Measurements from ENCODE around the gene TSTD2. TPM values are rescaled to one million over a fixed set of nuclear protein-coding genes. Genes with fewer than 3 reads are reported as not detected.

The TSTD2 gene
- total RNA-seq, 2 experiments from 2014 or later, result 12.7 to 15.0 TPM

DNA sequence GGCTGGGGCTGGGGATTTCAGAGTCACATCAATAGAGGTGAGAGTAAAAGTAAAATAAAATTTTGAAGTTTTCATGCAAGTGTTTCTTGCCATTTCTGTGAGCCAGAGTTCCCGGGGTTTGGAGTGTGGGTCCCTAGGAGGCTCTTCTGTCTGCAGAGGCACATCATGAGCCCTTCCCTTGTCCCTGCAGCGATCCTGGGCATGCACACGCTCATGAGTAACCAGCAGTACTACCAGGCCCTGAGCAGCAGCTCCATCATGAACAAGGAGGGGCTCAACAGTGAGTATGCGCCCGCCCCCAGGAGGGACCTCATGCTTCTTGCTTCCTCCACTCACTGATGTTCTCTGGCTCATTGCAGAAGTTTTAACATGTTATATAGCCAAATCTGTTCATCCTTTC, 70.6 kb downstream of the TSTD2 start:
- no peak overlapping the region for H3K27ac Mint-ChIP-seq
- no peak for DNase-seq
- H3K9me3 Mint-ChIP-seq (ENCODE audit: low read depth), result no peaks in the 10 kb centered on the region
- no peak for ATAC-seq
- ChIA-PET CTCF (interaction anchor here (0.7 kb wide), 1 partner anchor 36 kb away, joined by 3 read pairs; no protein-coding TSS in a partner anchor), POLR2A (no interaction called here)
- no peaks in the 10 kb centered on the region for H3K36me3 Mint-ChIP-seq (ENCODE audit: low read depth)
- intact Hi-C loops (cut with DNase I, micrococcal nuclease), result no loop called here
- no peak overlapping the region for H3K4me3 Mint-ChIP-seq
- peaks cover 7% of the 10 kb centered on the region for H3K27me3 Mint-ChIP-seq
- H3K4me1 Mint-ChIP-seq, result peaks cover 10% of the 10 kb centered on the region

DNA sequence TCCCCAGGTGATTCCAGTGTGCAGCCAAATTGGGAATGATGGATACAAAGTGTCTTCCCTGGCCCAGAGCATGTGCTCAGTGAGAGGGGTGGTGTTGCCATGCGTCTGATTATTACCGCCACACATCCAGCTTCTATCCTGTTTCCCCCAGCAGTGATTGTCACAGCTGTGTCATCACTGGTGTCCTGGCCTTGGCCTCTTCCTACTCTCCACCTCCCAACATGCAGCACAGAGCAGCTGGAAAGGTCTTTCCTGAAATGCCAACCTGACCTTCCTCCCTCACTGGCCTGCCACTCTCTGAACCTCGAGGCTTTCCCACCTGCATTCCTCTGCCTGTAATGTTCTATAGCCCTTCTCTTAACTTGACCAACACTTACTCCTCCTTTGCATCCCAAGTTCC, 71.7 kb downstream of the TSTD2 start:
- H3K27ac Mint-ChIP-seq, result no peak overlapping the region
- POLR2A ChIA-PET, result no interaction called here
- no peak for ATAC-seq
- peaks cover 10% of the 10 kb centered on the region for H3K4me1 Mint-ChIP-seq
- H3K36me3 Mint-ChIP-seq (ENCODE audit: low read depth), result no peaks in the 10 kb centered on the region
- no peaks in the 10 kb centered on the region for H3K9me3 Mint-ChIP-seq (ENCODE audit: low read depth)
- intact Hi-C loops (cut with DNase I, micrococcal nuclease), result no loop called here
- DNase-seq, result no peak
- CTCF ChIA-PET, result interaction anchor here (0.6 kb wide), 2 partner anchors 16 to 80 kb away, joined by 3 read pairs; no protein-coding TSS in a partner anchor
- H3K4me3 Mint-ChIP-seq, result no peak overlapping the region
- peaks cover 11% of the 10 kb centered on the region for H3K27me3 Mint-ChIP-seq

DNA sequence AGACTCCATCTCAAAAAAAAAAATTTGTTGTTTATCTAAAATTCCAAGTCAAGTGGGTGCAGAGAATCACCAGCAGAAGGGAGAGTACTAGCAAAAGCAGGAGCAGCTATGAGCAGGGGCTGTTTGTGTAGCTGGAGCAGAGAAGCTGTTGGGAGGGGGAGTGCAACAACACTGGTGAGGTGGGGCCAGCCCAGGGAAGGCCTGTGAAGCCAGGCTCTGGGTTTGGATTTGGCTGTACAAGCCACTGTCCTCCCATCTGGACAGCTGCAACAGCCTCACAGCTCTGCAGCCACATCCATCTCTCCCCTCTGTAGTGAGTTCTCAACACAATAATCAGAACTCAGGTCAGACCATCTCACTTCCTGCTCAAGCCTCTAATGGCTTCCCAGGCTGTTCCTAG, 72.3 kb downstream of the TSTD2 start:
- POLR2A ChIA-PET, result no interaction called here

DNA sequence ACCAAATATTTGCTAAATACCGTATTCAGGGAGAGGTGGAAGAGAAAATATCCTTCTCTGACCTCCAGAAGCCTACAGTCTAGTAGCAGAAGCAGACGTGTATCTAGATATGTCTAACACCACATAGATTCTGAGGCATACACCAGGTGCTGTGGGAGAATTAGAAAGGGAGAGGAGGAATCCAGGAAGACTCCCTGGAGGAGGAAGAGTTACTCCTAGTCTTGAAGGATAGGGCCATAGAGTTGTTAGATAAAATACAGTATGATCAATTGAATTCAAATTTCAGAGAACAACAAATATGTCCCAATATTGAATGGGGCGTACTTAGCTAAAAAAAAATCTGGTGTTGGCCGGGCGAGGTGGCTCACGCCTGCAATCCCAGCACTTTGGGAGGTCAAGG, 73.0 kb downstream of the TSTD2 start:
- intact Hi-C loops (cut with DNase I, micrococcal nuclease), result no loop called here
- DNase-seq (no peak), ATAC-seq (no peak)
- ChIA-PET CTCF (no interaction called here), POLR2A (no interaction called here)
- Mint-ChIP-seq H3K36me3 (ENCODE audit: low read depth) (no peaks in the 10 kb centered on the region), H3K4me1 (peaks cover 10% of the 10 kb centered on the region), H3K4me3 (no peak overlapping the region), H3K27me3 (peaks cover 14% of the 10 kb centered on the region), H3K27ac (no peak overlapping the region), H3K9me3 (ENCODE audit: low read depth) (no peaks in the 10 kb centered on the region)

More for the DNA sequence above, 72.3 kb downstream of the TSTD2 start:
- H3K4me3 Mint-ChIP-seq, result no peak overlapping the region
- peaks cover 10% of the 10 kb centered on the region for H3K4me1 Mint-ChIP-seq
- no peak for ATAC-seq
- no peaks in the 10 kb centered on the region for H3K36me3 Mint-ChIP-seq (ENCODE audit: low read depth)
- H3K27ac Mint-ChIP-seq, result no peak overlapping the region
- CTCF ChIA-PET, result interaction anchor here (0.6 kb wide), 1 partner anchor 704 kb away, joined by 3 read pairs; no protein-coding TSS in a partner anchor
- intact Hi-C loops (cut with DNase I, micrococcal nuclease), result no loop called here
- no peaks in the 10 kb centered on the region for H3K9me3 Mint-ChIP-seq (ENCODE audit: low read depth)
- peaks cover 13% of the 10 kb centered on the region for H3K27me3 Mint-ChIP-seq
- no peak for DNase-seq

DNA sequence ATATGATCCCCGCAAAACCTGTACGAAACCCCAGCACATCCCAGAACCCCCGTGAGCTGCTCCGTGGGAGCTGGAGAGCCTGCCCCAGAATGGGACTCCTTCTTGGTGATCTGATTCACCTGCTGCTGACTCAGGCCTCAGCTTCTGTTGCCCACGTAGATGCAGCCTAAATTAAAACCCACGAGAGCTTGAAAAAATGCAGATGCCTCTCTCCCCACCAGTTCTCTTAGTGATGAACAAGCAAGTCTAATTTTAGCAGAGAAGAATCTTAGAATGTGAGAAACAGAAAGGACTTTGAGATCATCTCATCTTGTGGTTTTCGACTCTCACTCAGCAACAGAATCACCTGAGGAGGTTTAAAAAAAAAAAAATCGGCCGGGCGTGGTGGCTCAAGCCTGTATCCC, 74.1 kb downstream of the TSTD2 start:
- Mint-ChIP-seq H3K27me3 (peaks cover 19% of the 10 kb centered on the region), H3K27ac (peak overlapping the region; percentile 38), H3K9me3 (ENCODE audit: low read depth) (no peaks in the 10 kb centered on the region), H3K4me3 (no peak overlapping the region), H3K4me1 (peaks cover 10% of the 10 kb centered on the region), H3K36me3 (ENCODE audit: low read depth) (no peaks in the 10 kb centered on the region)
- peak; percentile 48 for DNase-seq
- intact Hi-C loops (cut with DNase I, micrococcal nuclease), result no loop called here
- peak; percentile 89 for ATAC-seq
- CTCF ChIA-PET, result interaction anchor here (0.6 kb wide), 1 partner anchor 59 kb away, joined by 3 read pairs; no protein-coding TSS in a partner anchor
- POLR2A ChIA-PET, result interaction anchor here (0.5 to 0.6 kb wide), 3 partner anchors 293 to 1587 kb away, joined by 4 read pairs; no protein-coding TSS in a partner anchor

DNA sequence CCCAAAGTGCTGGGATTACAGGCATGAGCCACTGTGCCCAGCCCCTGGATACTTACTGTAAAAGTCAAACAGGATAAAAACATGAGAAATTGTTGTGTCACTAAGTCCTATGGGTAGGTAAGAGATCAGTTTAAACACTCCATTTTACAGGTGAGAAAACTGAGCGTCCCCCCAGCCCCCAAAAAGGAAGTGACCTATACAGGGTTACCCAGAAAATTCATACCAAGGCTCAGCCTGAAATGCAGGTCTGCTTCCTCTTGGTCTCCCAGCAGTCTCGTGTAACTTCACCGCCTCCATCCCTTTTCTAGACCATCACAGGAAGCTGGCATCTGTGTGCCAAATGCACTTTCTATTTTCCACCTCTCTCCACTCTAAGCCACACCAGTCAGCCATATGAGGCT, 74.5 kb downstream of the TSTD2 start:
- CTCF ChIA-PET, result interaction anchor here (0.6 to 1.5 kb wide), 2 partner anchors 12 to 58 kb away, joined by 3 to 4 read pairs; no protein-coding TSS in a partner anchor
- POLR2A ChIA-PET, result interaction anchor here (0.6 kb wide), 2 partner anchors 641 to 1588 kb away, joined by 4 read pairs; no protein-coding TSS in a partner anchor
- Mint-ChIP-seq H3K4me3 (no peak overlapping the region), H3K27ac (peak overlapping the region; percentile 38), H3K36me3 (ENCODE audit: low read depth) (no peaks in the 10 kb centered on the region), H3K27me3 (peaks cover 19% of the 10 kb centered on the region), H3K4me1 (peaks cover 10% of the 10 kb centered on the region), H3K9me3 (ENCODE audit: low read depth) (no peaks in the 10 kb centered on the region)
- DNase-seq, result no peak
- peak; percentile 30 for ATAC-seq
- intact Hi-C loops (cut with DNase I, micrococcal nuclease), result no loop called here

DNA sequence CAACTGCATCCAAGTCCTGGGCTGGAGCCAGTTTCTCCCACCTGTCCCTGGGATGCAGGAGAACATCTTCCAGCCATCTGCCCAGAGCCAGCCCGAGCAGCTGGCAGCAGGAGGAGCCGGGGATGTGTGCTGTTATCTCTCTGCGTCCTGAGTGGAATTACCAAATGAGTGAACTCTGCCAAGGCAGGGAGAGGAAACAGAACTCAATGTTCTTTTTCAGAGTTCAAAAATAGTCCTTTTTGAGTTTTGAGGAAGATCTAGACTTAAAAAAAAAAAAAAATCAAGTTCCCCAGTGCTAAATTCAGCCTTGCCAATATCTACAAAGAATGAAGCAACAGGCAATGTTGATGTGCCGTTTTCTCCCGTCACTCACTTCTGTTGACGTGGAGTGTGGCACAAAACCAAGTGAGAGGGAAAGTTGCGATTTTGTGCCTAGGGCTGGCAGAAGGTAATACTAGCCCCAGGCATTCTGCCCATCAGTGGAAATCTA, 75.5 kb downstream of the TSTD2 start:
- intact Hi-C loops (cut with DNase I, micrococcal nuclease), result no loop called here
- no peaks in the 10 kb centered on the region for H3K9me3 Mint-ChIP-seq (ENCODE audit: low read depth)
- H3K4me3 Mint-ChIP-seq, result no peak overlapping the region
- H3K36me3 Mint-ChIP-seq (ENCODE audit: low read depth), result no peaks in the 10 kb centered on the region
- peaks cover 21% of the 10 kb centered on the region for H3K27me3 Mint-ChIP-seq
- peaks cover 10% of the 10 kb centered on the region for H3K4me1 Mint-ChIP-seq
- ATAC-seq (no peak), DNase-seq (no peak)
- POLR2A ChIA-PET, result interaction anchor here (0.6 kb wide), 1 partner anchor 41 kb away, joined by 3 read pairs; no protein-coding TSS in a partner anchor
- no peak overlapping the region for H3K27ac Mint-ChIP-seq
- CTCF ChIA-PET, result interaction anchor here (0.6 to 1.5 kb wide), 2 partner anchors 13 to 594 kb away, joined by 3 to 4 read pairs; no protein-coding TSS in a partner anchor

DNA sequence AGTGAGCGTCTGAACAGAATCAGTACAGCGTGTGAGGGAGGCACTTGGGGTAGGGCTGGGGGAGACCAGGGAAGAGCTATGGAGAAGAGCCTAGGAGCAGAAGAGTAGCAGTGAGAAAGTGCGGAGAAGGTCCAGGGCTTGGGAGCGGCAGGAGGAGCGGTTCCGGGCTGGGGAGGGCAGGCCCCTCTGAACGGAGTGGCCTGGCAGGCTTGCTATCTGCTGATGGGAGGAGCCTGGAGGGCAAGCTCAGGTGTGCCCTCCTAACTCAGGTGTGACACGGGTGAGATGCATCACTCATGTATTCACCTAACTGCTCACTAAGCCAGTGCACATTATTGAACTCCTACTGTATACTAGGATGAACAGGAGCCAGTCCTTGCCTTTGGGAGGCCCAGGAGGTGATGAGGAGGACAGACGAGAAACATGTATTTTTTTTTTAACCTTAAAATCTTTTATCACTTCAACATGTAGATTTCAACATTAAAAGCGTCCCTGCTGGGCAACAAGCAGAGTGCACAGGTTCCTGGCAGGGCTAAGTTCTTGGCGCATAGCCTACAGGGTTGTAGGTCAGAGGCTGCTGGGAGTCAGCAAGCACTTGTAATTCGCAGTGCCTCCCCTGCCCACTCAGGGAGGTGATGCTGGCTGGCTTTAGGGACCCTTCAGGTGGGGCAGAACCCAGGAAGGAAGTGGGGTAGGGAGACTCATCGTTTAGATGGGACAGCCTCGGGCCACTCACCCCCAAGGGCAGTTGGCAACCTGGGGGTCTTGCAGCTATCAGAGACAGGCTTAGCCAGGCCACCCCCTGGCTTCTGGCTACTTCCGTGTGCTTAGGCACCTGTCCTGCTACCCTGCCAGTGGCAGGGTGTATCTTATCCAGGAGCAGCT, 76.2 kb downstream of the TSTD2 start:
- POLR2A ChIA-PET, result no interaction called here

DNA sequence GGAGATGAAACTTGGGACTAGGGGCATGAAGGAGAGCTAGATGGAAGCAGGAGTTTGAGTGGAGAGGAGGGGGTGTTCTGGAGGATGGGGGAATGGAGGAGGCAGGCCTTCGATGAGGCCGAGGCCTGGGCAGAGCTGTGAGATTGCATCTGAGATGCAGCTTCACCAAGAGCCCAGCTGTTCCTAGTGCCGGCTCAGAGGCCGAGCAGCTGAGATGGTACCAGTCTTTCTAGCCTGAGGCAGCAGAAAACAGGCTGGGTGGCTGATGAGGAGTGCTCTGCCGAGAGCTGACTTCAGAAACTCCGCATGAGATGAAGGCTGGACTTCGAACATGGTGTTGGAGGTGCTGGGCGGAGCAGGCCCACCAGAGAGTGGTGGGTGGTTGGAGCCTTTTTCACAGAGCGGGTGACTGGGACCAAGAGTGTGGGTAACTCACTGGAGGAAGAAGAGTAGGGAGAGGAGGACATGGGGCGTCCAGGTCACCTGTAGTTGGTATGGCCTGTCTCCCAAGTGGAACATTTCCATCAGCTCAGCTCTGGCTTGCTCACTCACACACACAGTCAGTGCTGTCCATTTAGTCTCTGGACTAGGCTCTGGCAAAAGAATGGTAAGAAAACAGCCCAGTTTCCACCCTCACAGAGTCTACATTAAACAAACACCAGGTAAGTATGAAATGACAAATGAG, 77.0 kb downstream of the TSTD2 start:
- peaks cover 10% of the 10 kb centered on the region for H3K4me1 Mint-ChIP-seq
- peaks cover 17% of the 10 kb centered on the region for H3K27me3 Mint-ChIP-seq
- no peaks in the 10 kb centered on the region for H3K36me3 Mint-ChIP-seq (ENCODE audit: low read depth)
- ATAC-seq, result no peak
- H3K27ac Mint-ChIP-seq, result no peak overlapping the region
- intact Hi-C loops (cut with DNase I, micrococcal nuclease), result no loop called here
- no peak for DNase-seq
- CTCF ChIA-PET, result no interaction called here
- POLR2A ChIA-PET, result no interaction called here
- no peak overlapping the region for H3K4me3 Mint-ChIP-seq
- no peaks in the 10 kb centered on the region for H3K9me3 Mint-ChIP-seq (ENCODE audit: low read depth)

More for the DNA sequence above, 76.2 kb downstream of the TSTD2 start:
- DNase-seq (no peak), ATAC-seq (no peak)
- Mint-ChIP-seq H3K36me3 (ENCODE audit: low read depth) (no peaks in the 10 kb centered on the region), H3K27ac (no peak overlapping the region), H3K4me1 (peaks cover 10% of the 10 kb centered on the region), H3K9me3 (ENCODE audit: low read depth) (no peaks in the 10 kb centered on the region), H3K4me3 (no peak overlapping the region), H3K27me3 (peaks cover 18% of the 10 kb centered on the region)
- intact Hi-C loops (cut with DNase I, micrococcal nuclease), result no loop called here
- CTCF ChIA-PET, result interaction anchor here (1.5 kb wide), 1 partner anchor 13 kb away, joined by 4 read pairs; no protein-coding TSS in a partner anchor

DNA sequence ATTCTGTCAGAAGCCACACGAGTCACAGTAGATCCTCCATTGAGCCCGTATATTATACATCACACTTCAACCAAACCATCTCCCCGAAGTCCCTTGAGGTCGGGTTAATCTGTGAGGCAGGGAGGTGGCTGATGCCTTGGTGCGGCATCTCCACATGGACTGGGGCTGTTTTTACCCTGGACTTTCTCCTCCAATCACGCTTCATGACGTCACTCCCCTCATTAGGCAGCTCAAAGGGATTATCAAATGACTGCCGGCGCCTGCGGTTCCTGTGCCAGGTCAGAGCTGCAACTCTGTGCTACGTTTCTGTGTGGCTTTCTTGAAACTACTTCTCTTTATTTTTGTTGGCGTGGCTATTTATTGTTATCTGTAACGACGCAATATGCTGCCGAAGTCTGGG, 78.0 kb downstream of the TSTD2 start:
- H3K9me3 Mint-ChIP-seq (ENCODE audit: low read depth), result no peaks in the 10 kb centered on the region
- POLR2A ChIA-PET, result no interaction called here
- intact Hi-C loops (cut with DNase I, micrococcal nuclease), result no loop called here
- no peak overlapping the region for H3K4me3 Mint-ChIP-seq
- ATAC-seq (no peak), DNase-seq (no peak)
- H3K27ac Mint-ChIP-seq, result no peak overlapping the region
- peaks cover 10% of the 10 kb centered on the region for H3K4me1 Mint-ChIP-seq
- H3K27me3 Mint-ChIP-seq, result peaks cover 17% of the 10 kb centered on the region
- CTCF ChIA-PET, result no interaction called here
- H3K36me3 Mint-ChIP-seq (ENCODE audit: low read depth), result no peaks in the 10 kb centered on the region

DNA sequence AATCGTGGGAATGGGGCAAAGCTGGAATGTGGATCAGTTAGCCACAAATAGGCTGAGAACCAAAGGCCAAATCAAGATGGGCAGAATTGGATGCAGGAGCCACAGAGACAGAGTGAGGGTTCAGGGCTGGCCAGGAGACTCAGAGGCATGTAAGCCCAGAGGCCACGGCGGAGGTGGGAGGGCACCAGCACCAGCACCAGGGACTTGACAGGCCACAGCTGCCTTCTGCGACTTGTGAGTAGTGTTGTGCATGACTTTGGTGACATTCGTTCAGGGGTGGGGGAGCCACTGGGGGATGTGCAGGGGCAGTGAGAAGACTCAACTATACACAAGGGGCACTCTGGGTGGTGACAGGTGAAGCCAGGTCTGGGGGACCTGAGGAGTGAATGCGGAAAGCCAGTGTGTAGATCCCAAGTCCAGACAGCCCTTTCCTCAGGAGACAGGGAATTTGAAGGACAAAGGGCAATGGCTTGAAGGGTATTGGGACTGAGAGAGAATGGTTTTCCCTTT, 78.5 kb downstream of the TSTD2 start:
- Mint-ChIP-seq H3K4me1 (peaks cover 8% of the 10 kb centered on the region), H3K36me3 (ENCODE audit: low read depth) (no peaks in the 10 kb centered on the region), H3K4me3 (no peak overlapping the region), H3K27ac (no peak overlapping the region), H3K27me3 (peaks cover 17% of the 10 kb centered on the region), H3K9me3 (ENCODE audit: low read depth) (no peaks in the 10 kb centered on the region)
- CTCF ChIA-PET, result no interaction called here
- intact Hi-C loops (cut with DNase I, micrococcal nuclease), result no loop called here
- no peak for DNase-seq
- no peak for ATAC-seq
- POLR2A ChIA-PET, result no interaction called here

All from activated CD4-positive, alpha-beta T cell treated with anti-CD3 and anti-CD28 coated beads for 36 hours (primary cell).